ENCODE data around the gene AFF1. TPM values are rescaled to one million over a fixed set of nuclear protein-coding genes. Genes with fewer than 3 reads are reported as not detected.

AFF1 gene
- total RNA-seq, 1 experiment from 2014 or later: 23.9 TPM

- in situ Hi-C loops (cut with HindIII; ENCODE audit: low pct_unique_long_range_greater_than_20kb, low sequenced_read_pairs) (no loop called here), intact Hi-C loops (cut with micrococcal nuclease; ENCODE audit: unreplicated experiment) (no loop called here)
- no TSS peak for BruUV-seq (replicated peaks)
- no peaks in the 10 kb centered on the region for H3K27me3 ChIP-seq (ENCODE audit: control insufficient read depth, insufficient read depth, low read length)
- POLR2A ChIA-PET: interaction anchor here (0.6 kb wide), 1 partner anchor 10 kb away, joined by 18 read pairs; no protein-coding TSS in a partner anchor
- no peak overlapping the region for H3K27ac ChIP-seq (ENCODE audit: low read length)
- no peak for TF ChIP-seq TCF7L2 (IDR thresholded peaks at IDR 0.05; ENCODE audit: low read depth, low read length)
- TF ChIP-seq SIN3A (IDR thresholded peaks at IDR 0.05; ENCODE audit: borderline replicate concordance, insufficient read depth, low read depth, low read length): no peak
- TF ChIP-seq REST (IDR thresholded peaks at IDR 0.05; ENCODE audit: insufficient read depth in 1 of 2, low read depth in 2 of 2, low read length in 1 of 2): no peak
- TF ChIP-seq POLR2AphosphoS5 (IDR thresholded peaks at IDR 0.05; ENCODE audit: low read depth, low read length): no peak
- no peak for TF ChIP-seq CTCF (IDR thresholded peaks at IDR 0.05)
- H3K4me1 ChIP-seq (ENCODE audit: control insufficient read depth, insufficient read depth, low read length): no peaks in the 10 kb centered on the region
- no peaks in the 10 kb centered on the region for H3K9me3 ChIP-seq (ENCODE audit: control insufficient read depth, insufficient read depth, low read depth, low read length)
- CTCF ChIA-PET: interaction anchor here (0.6 kb wide), 1 partner anchor 286 kb away, joined by 6 read pairs; no protein-coding TSS in a partner anchor
- ATAC-seq: no peak
- no peak for DNase-seq (ENCODE audit: low read depth, low spot score)
- no peaks in the 10 kb centered on the region for H3K36me3 ChIP-seq (ENCODE audit: control insufficient read depth, insufficient read depth, low read length)
- no peak overlapping the region for H3K4me3 ChIP-seq (ENCODE audit: low read depth in 2 of 2, low read length in 2 of 2)
Measured at GRCh38 chr4:86970447-86971354, 35.9 kb downstream of the AFF1 start.

- POLR2A ChIA-PET: interaction anchor here (0.6 kb wide), 2 partner anchors 10 to 19 kb away, joined by 5 to 18 read pairs; no protein-coding TSS in a partner anchor
- BruUV-seq (replicated peaks): no TSS peak
- no peak for TF ChIP-seq REST (IDR thresholded peaks at IDR 0.05; ENCODE audit: insufficient read depth in 1 of 2, low read depth in 2 of 2, low read length in 1 of 2)
- TF ChIP-seq SIN3A (IDR thresholded peaks at IDR 0.05; ENCODE audit: borderline replicate concordance, insufficient read depth, low read depth, low read length): no peak
- no peak for TF ChIP-seq TCF7L2 (IDR thresholded peaks at IDR 0.05; ENCODE audit: low read depth, low read length)
- no peak for TF ChIP-seq POLR2AphosphoS5 (IDR thresholded peaks at IDR 0.05; ENCODE audit: low read depth, low read length)
- no peak for TF ChIP-seq CTCF (IDR thresholded peaks at IDR 0.05)
Measured at GRCh38 chr4:86971355-86971683, 36.5 kb downstream of the AFF1 start.

More at GRCh38 chr4:86971355-86971683, 36.5 kb downstream of the AFF1 start:
- ATAC-seq (no peak), DNase-seq (ENCODE audit: low read depth, low spot score) (no peak)
- Histone ChIP-seq H3K27me3 (ENCODE audit: control insufficient read depth, insufficient read depth, low read length) (no peaks in the 10 kb centered on the region), H3K9me3 (ENCODE audit: control insufficient read depth, insufficient read depth, low read depth, low read length) (no peaks in the 10 kb centered on the region), H3K27ac (ENCODE audit: low read length) (no peak overlapping the region), H3K4me1 (ENCODE audit: control insufficient read depth, insufficient read depth, low read length) (no peaks in the 10 kb centered on the region), H3K4me3 (ENCODE audit: low read depth in 2 of 2, low read length in 2 of 2) (no peak overlapping the region), H3K36me3 (ENCODE audit: control insufficient read depth, insufficient read depth, low read length) (no peaks in the 10 kb centered on the region)
- in situ Hi-C loops (cut with HindIII; ENCODE audit: low pct_unique_long_range_greater_than_20kb, low sequenced_read_pairs): no loop called here
- CTCF ChIA-PET: interaction anchor here (0.6 kb wide), 1 partner anchor 48 kb away, joined by 8 read pairs; no protein-coding TSS in a partner anchor
- intact Hi-C loops (cut with micrococcal nuclease; ENCODE audit: unreplicated experiment): no loop called here

Measured in Panc1 (cell line).